ENCODE data around the gene FDPS. TPM values are rescaled to one million over a fixed set of nuclear protein-coding genes. Genes with fewer than 3 reads are reported as not detected.

The FDPS gene
- total RNA-seq, 4 donors from 2014 or later = 71.2 to 125 (median 81.0) TPM

- 0 to 38% methylated on average over 4 to 9 of the region's 27 CpGs for WGBS, 2 donors (ENCODE audit: low coverage in 1 of 2)
- Histone ChIP-seq H3K4me3 (peak overlapping the region in 1 of 2 donors; percentile 92), H3K36me3 (peaks cover 0 to 26% of the 10 kb centered on the region in 2 donors), H3K4me1 (peaks cover 0 to 59% (median 21%) of the 10 kb centered on the region in 3 donors), H3K9me3 (no peaks in the 10 kb centered on the region), H3K27me3 (no peaks in the 10 kb centered on the region), H3K27ac (peak overlapping the region; percentile 96 to 99 (median 98))
- no peak for TF ChIP-seq POLR2A (IDR thresholded peaks at IDR 0.05)
- TF ChIP-seq CTCF (IDR thresholded peaks at IDR 0.05) = no peak
- no peak for TF ChIP-seq EP300 (IDR thresholded peaks at IDR 0.05)
- TF ChIP-seq POLR2AphosphoS5 (IDR thresholded peaks at IDR 0.05) = no peak
- no peak for ATAC-seq
These were observed 13.2 kb downstream of the FDPS start for GRCh38 chr1:155321639-155322503.

- Histone ChIP-seq H3K27ac (peak overlapping the region; percentile 96 to 99 (median 98)), H3K4me3 (peak overlapping the region; percentile 81 to 92), H3K9me3 (no peaks in the 10 kb centered on the region), H3K27me3 (no peaks in the 10 kb centered on the region), H3K36me3 (peaks cover 0 to 30% of the 10 kb centered on the region in 2 donors), H3K4me1 (peaks cover 0 to 62% (median 21%) of the 10 kb centered on the region in 3 donors)
- ATAC-seq = no peak
- 0 to 1% methylated on average over 11 to 12 of the region's 28 CpGs for WGBS, 2 donors (ENCODE audit: low coverage in 1 of 2)
- TF ChIP-seq POLR2A (IDR thresholded peaks at IDR 0.05) (no peak), EP300 (IDR thresholded peaks at IDR 0.05) (no peak), POLR2AphosphoS5 (IDR thresholded peaks at IDR 0.05) (no peak), CTCF (IDR thresholded peaks at IDR 0.05) (no peak)
These were observed 13.9 kb downstream of the FDPS start for GRCh38 chr1:155322571-155322952.

GRCh38 chr1:155322953-155323728 lies 14.5 kb downstream of the FDPS start:
- no peaks in the 10 kb centered on the region for H3K9me3 ChIP-seq
- peaks cover 0 to 64% (median 21%) of the 10 kb centered on the region in 3 donors for H3K4me1 ChIP-seq
- peak overlapping the region; percentile 96 to 99 (median 98) for H3K27ac ChIP-seq
- peak overlapping the region; percentile 81 to 92 for H3K4me3 ChIP-seq
- H3K27me3 ChIP-seq = no peaks in the 10 kb centered on the region
- H3K36me3 ChIP-seq = peaks cover 0 to 30% of the 10 kb centered on the region in 2 donors
- peak; percentile 73 for ATAC-seq
- TF ChIP-seq POLR2AphosphoS5 (IDR thresholded peaks at IDR 0.05) = peak; percentile 59
- peak in 1 of 2 donors; percentile 29 for TF ChIP-seq POLR2A (IDR thresholded peaks at IDR 0.05)
- no peak for TF ChIP-seq EP300 (IDR thresholded peaks at IDR 0.05)
- peak in 3 of 4 experiments; percentile 96 to 98 (median 97) for TF ChIP-seq CTCF (IDR thresholded peaks at IDR 0.05)
- WGBS, 2 donors (ENCODE audit: low coverage in 1 of 2) = 0% methylated on average over 11 of the region's 58 CpGs; no CpG with 5 or more reads in 1 of the 2 donors

GRCh38 chr1:155323729-155324036 lies 15.0 kb downstream of the FDPS start:
- TF ChIP-seq EP300 (IDR thresholded peaks at IDR 0.05) (no peak), POLR2A (IDR thresholded peaks at IDR 0.05) (peak in 1 of 2 donors; percentile 7)
- peak; percentile 73 for ATAC-seq
- peaks cover 0 to 30% of the 10 kb centered on the region in 2 donors for H3K36me3 ChIP-seq
- no CpG with 5 or more reads among the region's 29 CpGs for WGBS, 2 donors (ENCODE audit: low coverage in 1 of 2)
- peak overlapping the region; percentile 96 to 99 (median 98) for H3K27ac ChIP-seq
- no peaks in the 10 kb centered on the region for H3K9me3 ChIP-seq
- H3K27me3 ChIP-seq = no peaks in the 10 kb centered on the region
- H3K4me1 ChIP-seq = peaks cover 0 to 64% (median 21%) of the 10 kb centered on the region in 3 donors
- H3K4me3 ChIP-seq = peak overlapping the region; percentile 81 to 92

- H3K4me3 ChIP-seq = peak overlapping the region; percentile 81 to 92
- peak; percentile 86 for ATAC-seq
- peaks cover 0 to 64% (median 21%) of the 10 kb centered on the region in 3 donors for H3K4me1 ChIP-seq
- H3K27me3 ChIP-seq = no peaks in the 10 kb centered on the region
- no peak for TF ChIP-seq EP300 (IDR thresholded peaks at IDR 0.05)
- peak in 1 of 4 experiments; percentile 26 for TF ChIP-seq CTCF (IDR thresholded peaks at IDR 0.05)
- peak; percentile 84 for TF ChIP-seq POLR2A (IDR thresholded peaks at IDR 0.05)
- TF ChIP-seq POLR2AphosphoS5 (IDR thresholded peaks at IDR 0.05) = peak; percentile 78
- WGBS, 2 donors (ENCODE audit: low coverage in 1 of 2) = 0% methylated on average over 1 of the region's 44 CpGs; no CpG with 5 or more reads in 1 of the 2 donors
- peak overlapping the region; percentile 96 to 99 (median 98) for H3K27ac ChIP-seq
- H3K9me3 ChIP-seq = no peaks in the 10 kb centered on the region
- H3K36me3 ChIP-seq = peaks cover 0 to 32% of the 10 kb centered on the region in 2 donors
These were observed 15.5 kb downstream of the FDPS start for GRCh38 chr1:155324037-155324716.
